PC-9 (cell line): ENCODE measurements around the gene VENTX.

Source experiments
- EZH2 ChIP-seq: fragments of 200-600 bp; sonication (generic); IDR thresholded peaks from 2 replicates; pipeline ENCODE4 v1.8.0; 2017; ENCODE audit warnings: antibody characterized with exemption, low read depth
- TF ChIP-seq, protein P1 (sequence below): fragments of 200-600 bp; sonication (generic); conservative IDR thresholded peaks from 2 replicates; pipeline ENCODE4 v1.6.1; 2017; ENCODE audit warnings: mixed run types, antibody characterized with exemption, mild to moderate bottlenecking, moderate library complexity

DNA sequence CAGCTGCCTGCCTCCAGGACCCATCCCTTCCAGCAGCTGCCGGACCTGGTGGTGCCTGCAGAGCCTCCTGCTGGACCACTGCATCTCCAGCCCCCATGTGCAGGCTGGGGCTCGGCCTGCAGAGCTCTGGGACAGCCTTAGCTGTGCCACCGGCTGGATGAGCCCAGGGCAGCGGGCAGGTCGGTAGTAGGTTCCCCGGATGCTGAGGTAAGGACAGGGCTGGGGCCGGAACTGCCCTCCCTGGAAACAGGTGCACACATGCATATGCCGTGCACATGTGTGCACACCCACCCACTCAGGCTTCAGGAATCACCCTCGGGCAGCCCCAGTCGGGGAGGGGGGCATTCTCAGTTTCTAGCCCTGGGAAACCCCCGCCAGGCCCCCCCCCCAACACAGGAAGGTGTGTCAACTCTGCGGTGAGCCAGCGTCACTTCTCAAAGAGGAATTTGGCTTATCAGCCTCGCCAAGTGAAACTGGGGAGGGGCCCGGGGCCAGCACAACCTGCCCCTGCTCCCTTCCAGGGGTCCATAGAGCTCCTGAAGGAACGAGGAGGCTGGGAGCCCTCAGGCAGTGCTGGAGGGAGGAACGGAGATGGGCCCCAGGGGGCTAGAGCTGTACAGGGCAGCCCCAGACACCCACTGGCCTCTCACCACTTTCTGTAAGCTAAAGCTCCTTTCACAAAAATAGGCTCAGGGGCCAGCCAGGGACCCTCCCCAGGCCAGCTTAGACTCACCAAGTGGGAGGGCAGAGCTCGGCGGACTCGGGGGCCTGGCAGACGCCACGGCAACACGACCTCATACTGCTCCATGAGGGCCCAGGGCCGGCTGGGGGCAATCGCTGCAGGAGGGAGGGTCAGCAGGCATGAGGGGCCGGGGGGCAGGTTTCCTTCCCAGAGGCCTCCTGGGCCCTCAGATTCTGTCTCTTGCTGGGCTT lies 37.4 kb downstream of the VENTX start:
- TF ChIP-seq, protein P1, sequence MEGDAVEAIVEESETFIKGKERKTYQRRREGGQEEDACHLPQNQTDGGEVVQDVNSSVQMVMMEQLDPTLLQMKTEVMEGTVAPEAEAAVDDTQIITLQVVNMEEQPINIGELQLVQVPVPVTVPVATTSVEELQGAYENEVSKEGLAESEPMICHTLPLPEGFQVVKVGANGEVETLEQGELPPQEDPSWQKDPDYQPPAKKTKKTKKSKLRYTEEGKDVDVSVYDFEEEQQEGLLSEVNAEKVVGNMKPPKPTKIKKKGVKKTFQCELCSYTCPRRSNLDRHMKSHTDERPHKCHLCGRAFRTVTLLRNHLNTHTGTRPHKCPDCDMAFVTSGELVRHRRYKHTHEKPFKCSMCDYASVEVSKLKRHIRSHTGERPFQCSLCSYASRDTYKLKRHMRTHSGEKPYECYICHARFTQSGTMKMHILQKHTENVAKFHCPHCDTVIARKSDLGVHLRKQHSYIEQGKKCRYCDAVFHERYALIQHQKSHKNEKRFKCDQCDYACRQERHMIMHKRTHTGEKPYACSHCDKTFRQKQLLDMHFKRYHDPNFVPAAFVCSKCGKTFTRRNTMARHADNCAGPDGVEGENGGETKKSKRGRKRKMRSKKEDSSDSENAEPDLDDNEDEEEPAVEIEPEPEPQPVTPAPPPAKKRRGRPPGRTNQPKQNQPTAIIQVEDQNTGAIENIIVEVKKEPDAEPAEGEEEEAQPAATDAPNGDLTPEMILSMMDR: no peak
- no peak for TF ChIP-seq EZH2
